Ovary (tissue), 9 donors: ENCODE results near the gene RSRC1. TPM values are rescaled to one million over a fixed set of nuclear protein-coding genes. Genes with fewer than 3 reads are reported as not detected.

ENCODE experiments used
- DNase-seq, 5 donors: peaks; one replicate each; pipeline ENCODE4 v3.0.0-alpha.2; 2019 to 2020
- H3K27ac ChIP-seq, 2 donors: fragments of 200-600 bp; one replicate each; pipeline versions ENCODE4 v1.5.1 to v1.8.0; 2019 to 2022
- H3K27me3 ChIP-seq: fragments of 200-600 bp; one replicate; pipeline ENCODE4 v1.8.0; 2022
- H3K36me3 ChIP-seq: fragments of 200-600 bp; sonication (generic); one replicate; pipeline ENCODE4 v1.5.1; 2019
- H3K4me1 ChIP-seq: one replicate; pipeline ENCODE4 v1.8.1; 2013; ENCODE audit warnings: mild to moderate bottlenecking, moderate library complexity; ENCODE audit not compliant: insufficient read depth
- H3K4me3 ChIP-seq: fragments of 200-600 bp; sonication (generic); one replicate; pipeline ENCODE4 v1.5.1; 2017
- H3K9me3 ChIP-seq, 2 donors: fragments of 200-600 bp in 1 of 2; sonication (generic) in 1 of 2; one replicate each; pipeline versions ENCODE4 v1.5.1 to v1.8.1; 2013 to 2019; ENCODE audit warnings: mild to moderate bottlenecking in 1 of 2, moderate library complexity in 1 of 2
- CTCF ChIP-seq, 3 donors: fragments of 450-650 bp in 2 of 3; fragments of 200-600 bp in 1 of 3; IDR thresholded peaks; one replicate each; pipeline versions ENCODE4 v1.5.1 to v1.8.0; 2016 to 2022; ENCODE audit warnings: antibody characterized with exemption in 3 of 3, mild to moderate bottlenecking in 1 of 3
- EP300 ChIP-seq: sonication (generic); formaldehyde crosslinking; IDR thresholded peaks from one replicate; pipeline ENCODE4 v1.6.1; 2017; ENCODE audit warnings: antibody characterized with exemption
- POLR2A ChIP-seq: fragments of 450-650 bp; IDR thresholded peaks from one replicate; pipeline ENCODE4 v1.6.1; 2017; ENCODE audit warnings: antibody characterized with exemption, mild to moderate bottlenecking, moderate library complexity
- WGBS, 3 donors: extraction: QIAGEN DNeasy Blood & Tissue Kit in 1 of 3; methylation state at CpG; one replicate each; pipeline versions ENCODE4 v1.1.5 to v1.1.7; 2013 to 2017; 5-methylcytosine and 5-hydroxymethylcytosine counted together
- intact Hi-C, 4 donors: fragments of 100-400 bp; cut with DNase I; formaldehyde crosslinking; loops; one replicate each; pipeline versions ENCODE4 v1.11.0 to v1.15.1; 2022 to 2023
- polyA plus RNA-seq, 2 donors: library from polyadenylated mRNA; stranded (reverse); fragments of 200-250 nt in 1 of 2; fragments of 350-450 nt in 1 of 2; fragmentation: Illumina TruSeq in 1 of 2; extraction: RNeasy Lipid Tissue Mini Kit (QIAGEN cat#74804) in 1 of 2; gene quantifications; one replicate each; pipeline ENCODE4 v1.2.3, GENCODE V29; 2013 to 2014
- total RNA-seq, 7 donors: library from RNA; depleted of rRNA in 2 of 7; stranded (reverse); fragments of >200 nt in 2 of 7; fragmentation: NEBNext Ultra II Directional in 3 of 7; extraction: Animal tissue kit (Norgen Biotek cat#: 25700) in 3 of 7; gene quantifications; one replicate each; pipeline versions ENCODE4 v1.1.0 to v1.2.4, GENCODE V29; 2016 to 2023
- donor health status: DM: no; HTN: no; CAD: no; lungs with moderate emphysema.
- donor health status: DM: no; HTN: no; CAD: no.
- donor health status: Bipolar disorder and iron deficiency.
- donor health status: DM: yes; HTN: yes; CAD: no.
- donor health status: DM: no; HTN: no; CAD: no.
- donor health status: DM: yes; HTN: yes; CAD: no.

Gene RSRC1
- total and polyA plus RNA-seq, 9 donors, result 13.4 to 45.1 (median 31.8) TPM

DNA sequence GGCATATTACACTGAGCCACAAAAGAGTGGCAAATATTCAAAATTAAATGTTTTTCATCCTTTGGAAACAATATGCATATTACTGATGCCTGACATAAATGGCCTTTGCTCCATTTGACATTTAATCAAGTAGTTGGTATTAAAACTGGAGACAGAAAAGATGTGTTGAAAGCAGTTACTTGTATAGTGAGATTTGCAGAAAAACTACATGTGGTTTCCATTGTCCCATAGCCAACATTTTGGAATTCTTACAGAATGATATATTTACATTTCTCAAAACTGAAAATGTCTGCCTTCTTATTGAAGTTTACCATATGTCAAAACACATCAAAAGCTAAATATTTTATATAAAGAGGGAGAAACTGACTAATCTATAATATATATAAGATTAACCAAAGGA is 25.2 kb upstream of the RSRC1 start:
- TF ChIP-seq POLR2A (no peak), CTCF (IDR thresholded peaks at IDR 0.05) (no peak), EP300 (no peak)
- no peaks in the 10 kb centered on the region for H3K36me3 ChIP-seq
- no peak for DNase-seq
- H3K4me1 ChIP-seq, result no peaks in the 10 kb centered on the region
- H3K4me3 ChIP-seq, result no peak overlapping the region
- no peaks in the 10 kb centered on the region for H3K27me3 ChIP-seq
- intact Hi-C loops, result no loop called here
- no peaks in the 10 kb centered on the region for H3K9me3 ChIP-seq
- H3K27ac ChIP-seq, result no peak overlapping the region

DNA sequence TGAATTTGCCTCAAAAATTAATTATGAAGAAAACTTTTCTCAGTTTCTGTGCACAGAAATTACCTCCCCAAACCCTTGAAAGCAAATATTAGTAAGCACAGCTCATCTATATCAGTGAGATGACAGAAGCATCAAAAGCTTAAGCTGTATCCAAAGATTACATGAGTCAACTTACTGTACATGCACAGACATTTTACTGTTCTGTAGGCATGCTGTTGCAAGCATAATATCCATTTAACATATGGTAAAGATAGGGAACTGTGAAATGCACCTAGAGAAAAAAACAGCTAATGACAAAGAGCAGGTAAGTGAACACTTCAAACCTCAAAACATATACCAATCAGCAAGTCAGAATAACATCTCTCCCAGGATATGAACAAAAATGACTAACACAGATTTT is 24.5 kb upstream of the RSRC1 start:
- no peaks in the 10 kb centered on the region for H3K27me3 ChIP-seq
- intact Hi-C loops, result no loop called here
- H3K36me3 ChIP-seq, result no peaks in the 10 kb centered on the region
- no peak overlapping the region for H3K4me3 ChIP-seq
- no peaks in the 10 kb centered on the region for H3K9me3 ChIP-seq
- no peak overlapping the region for H3K27ac ChIP-seq
- TF ChIP-seq EP300, result no peak
- TF ChIP-seq CTCF (IDR thresholded peaks at IDR 0.05), result no peak
- TF ChIP-seq POLR2A, result no peak
- no peaks in the 10 kb centered on the region for H3K4me1 ChIP-seq
- DNase-seq, result no peak

DNA sequence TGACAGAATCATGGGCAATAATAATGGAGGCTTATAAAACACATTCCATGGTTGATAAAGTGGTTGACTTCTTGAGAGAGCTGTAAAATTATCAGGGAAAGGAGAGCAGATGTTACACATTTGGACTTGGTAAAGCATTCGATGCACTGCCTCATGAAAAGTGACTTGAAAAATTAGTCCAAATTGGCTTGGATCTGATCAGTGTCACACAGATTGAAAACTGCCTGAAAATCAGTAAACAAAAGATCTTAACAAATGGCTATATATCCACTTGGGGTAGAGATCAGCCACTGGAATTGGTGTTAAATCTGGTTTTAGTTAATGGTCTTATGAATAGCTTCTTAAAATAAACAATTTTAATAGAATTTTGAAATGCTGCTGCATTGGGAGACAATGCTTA is 24.0 kb upstream of the RSRC1 start:
- DNase-seq, result no peak
- Histone ChIP-seq H3K4me3 (no peak overlapping the region), H3K4me1 (no peaks in the 10 kb centered on the region), H3K27ac (no peak overlapping the region), H3K9me3 (no peaks in the 10 kb centered on the region), H3K27me3 (no peaks in the 10 kb centered on the region), H3K36me3 (no peaks in the 10 kb centered on the region)
- intact Hi-C loops, result no loop called here
- TF ChIP-seq POLR2A (no peak), CTCF (IDR thresholded peaks at IDR 0.05) (no peak), EP300 (no peak)
- WGBS, 3 donors, result 58 to 77% (median 65%) methylated on average over 1 of the region's 1 CpG

DNA sequence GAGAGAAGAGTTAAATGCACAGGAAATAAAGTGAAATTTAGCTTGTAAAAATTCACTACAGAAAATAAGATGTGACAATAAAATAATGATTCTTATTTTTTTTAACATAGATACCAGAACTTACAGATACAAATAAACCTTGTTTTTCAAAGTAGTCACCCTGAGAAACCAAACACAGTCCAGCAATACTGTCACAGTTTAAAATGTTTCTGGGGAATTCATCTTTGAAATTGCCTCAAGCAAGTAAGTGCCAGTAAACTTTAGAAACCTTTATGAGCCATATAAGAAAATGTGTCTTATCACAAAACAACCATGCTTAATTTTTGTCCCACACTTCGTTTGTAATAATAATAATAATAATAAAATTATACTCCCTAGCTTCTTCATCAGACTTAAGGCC is 23.5 kb upstream of the RSRC1 start:
- Histone ChIP-seq H3K4me3 (no peak overlapping the region), H3K9me3 (no peaks in the 10 kb centered on the region), H3K36me3 (no peaks in the 10 kb centered on the region), H3K27me3 (no peaks in the 10 kb centered on the region), H3K4me1 (no peaks in the 10 kb centered on the region), H3K27ac (no peak overlapping the region)
- intact Hi-C loops, result no loop called here
- 10 to 28% (median 10%) methylated on average over 1 of the region's 1 CpG for WGBS, 3 donors
- DNase-seq, result no peak
- TF ChIP-seq EP300, result no peak
- TF ChIP-seq CTCF (IDR thresholded peaks at IDR 0.05), result no peak
- TF ChIP-seq POLR2A, result no peak

DNA sequence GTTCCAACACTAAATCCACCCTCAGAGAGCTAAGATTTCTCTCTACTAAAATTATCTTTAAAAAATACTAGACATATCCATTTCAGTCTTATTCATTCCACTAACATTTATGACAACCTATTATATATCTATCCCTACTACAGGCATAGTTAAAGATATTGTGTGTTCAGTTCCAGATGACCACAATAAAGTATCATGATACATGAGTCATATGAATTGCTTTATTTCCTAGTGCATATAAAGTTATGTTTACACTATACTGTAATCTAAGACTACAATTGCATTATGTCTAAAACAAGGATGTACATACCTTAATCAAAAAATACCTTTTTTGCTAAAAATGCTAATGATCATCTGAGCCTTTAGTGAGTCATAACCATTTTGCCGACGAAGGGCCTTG is 23.1 kb upstream of the RSRC1 start:
- Histone ChIP-seq H3K9me3 (no peaks in the 10 kb centered on the region), H3K36me3 (no peaks in the 10 kb centered on the region), H3K27me3 (no peaks in the 10 kb centered on the region), H3K4me3 (no peak overlapping the region), H3K27ac (no peak overlapping the region), H3K4me1 (no peaks in the 10 kb centered on the region)
- intact Hi-C loops, result no loop called here
- WGBS, 3 donors, result 91 to 95% (median 92%) methylated on average over 2 of the region's 2 CpGs
- no peak for DNase-seq
- TF ChIP-seq CTCF (IDR thresholded peaks at IDR 0.05) (no peak), POLR2A (no peak), EP300 (no peak)
